ENCODE data around the gene APP.

APP gene

DNA sequence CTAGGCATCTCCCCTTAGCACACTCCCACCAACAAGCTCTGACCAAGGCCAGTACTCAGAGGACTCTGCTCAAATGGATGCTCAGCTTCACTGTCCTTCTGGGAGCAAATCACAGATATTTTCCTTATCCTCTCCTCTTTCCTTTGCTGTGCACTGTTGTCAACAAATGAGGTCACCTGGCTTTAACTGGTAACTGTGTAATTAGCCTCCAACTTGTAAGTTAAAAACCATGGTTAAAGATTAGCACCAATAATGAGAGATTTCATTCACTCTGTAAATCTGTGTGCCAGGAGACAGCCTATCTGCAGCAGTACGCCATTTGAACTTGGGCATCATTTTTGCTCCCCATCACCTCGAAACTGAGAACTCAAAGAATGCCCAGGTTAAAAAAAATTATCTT is 286.3 kb downstream of the APP start:
- Histone ChIP-seq H3K27ac (ENCODE audit: low read length) (no peak overlapping the region), H3K9me3 (replicated peaks; ENCODE audit: insufficient read depth, low read length) (no peaks in the 10 kb centered on the region), H3K36me3 (replicated peaks; ENCODE audit: insufficient read depth, low read length) (no peaks in the 10 kb centered on the region), H3K4me2 (ENCODE audit: low read depth, low read length) (no peak overlapping the region), H3F3A (ENCODE audit: insufficient read depth, low read length) (no peaks in the 10 kb centered on the region), H3K4me1 (ENCODE audit: low read length) (no peaks in the 10 kb centered on the region), H3K27me3 (replicated peaks; ENCODE audit: insufficient read depth, low read length) (no peaks in the 10 kb centered on the region), H3K79me2 (ENCODE audit: low read length) (no peaks in the 10 kb centered on the region), H3K9me2 (replicated peaks; ENCODE audit: insufficient read depth, low read length) (no peaks in the 10 kb centered on the region), H4K20me1 (ENCODE audit: insufficient read depth, low read length) (no peaks in the 10 kb centered on the region), H3K4me3 (ENCODE audit: low read length) (no peak overlapping the region), H2AFZ (ENCODE audit: low read length) (no peak overlapping the region), H3K9ac (ENCODE audit: low read length) (no peak overlapping the region)
- TF ChIP-seq, protein P1, sequence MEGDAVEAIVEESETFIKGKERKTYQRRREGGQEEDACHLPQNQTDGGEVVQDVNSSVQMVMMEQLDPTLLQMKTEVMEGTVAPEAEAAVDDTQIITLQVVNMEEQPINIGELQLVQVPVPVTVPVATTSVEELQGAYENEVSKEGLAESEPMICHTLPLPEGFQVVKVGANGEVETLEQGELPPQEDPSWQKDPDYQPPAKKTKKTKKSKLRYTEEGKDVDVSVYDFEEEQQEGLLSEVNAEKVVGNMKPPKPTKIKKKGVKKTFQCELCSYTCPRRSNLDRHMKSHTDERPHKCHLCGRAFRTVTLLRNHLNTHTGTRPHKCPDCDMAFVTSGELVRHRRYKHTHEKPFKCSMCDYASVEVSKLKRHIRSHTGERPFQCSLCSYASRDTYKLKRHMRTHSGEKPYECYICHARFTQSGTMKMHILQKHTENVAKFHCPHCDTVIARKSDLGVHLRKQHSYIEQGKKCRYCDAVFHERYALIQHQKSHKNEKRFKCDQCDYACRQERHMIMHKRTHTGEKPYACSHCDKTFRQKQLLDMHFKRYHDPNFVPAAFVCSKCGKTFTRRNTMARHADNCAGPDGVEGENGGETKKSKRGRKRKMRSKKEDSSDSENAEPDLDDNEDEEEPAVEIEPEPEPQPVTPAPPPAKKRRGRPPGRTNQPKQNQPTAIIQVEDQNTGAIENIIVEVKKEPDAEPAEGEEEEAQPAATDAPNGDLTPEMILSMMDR (IDR thresholded peaks at IDR 0.05; ENCODE audit: low read length), result no peak
- TF ChIP-seq EZH2phosphoT487 (IDR thresholded peaks at IDR 0.05; ENCODE audit: low read length) (no peak), EZH2 (optimal IDR thresholded peaks at IDR 0.05; ENCODE audit: low read depth, low read length) (no peak)
- DNase-seq, result no peak

GRCh38 chr21:25881524-25882376 is 288.8 kb downstream of the APP start:
- TF ChIP-seq, protein P1 (IDR thresholded peaks at IDR 0.05; ENCODE audit: low read length), result peak; percentile 94
- TF ChIP-seq EZH2phosphoT487 (IDR thresholded peaks at IDR 0.05; ENCODE audit: low read length) (no peak), EZH2 (optimal IDR thresholded peaks at IDR 0.05; ENCODE audit: low read depth, low read length) (no peak)
- Histone ChIP-seq H3F3A (ENCODE audit: insufficient read depth, low read length) (no peaks in the 10 kb centered on the region), H3K9me3 (replicated peaks; ENCODE audit: insufficient read depth, low read length) (no peaks in the 10 kb centered on the region), H3K4me2 (ENCODE audit: low read depth, low read length) (no peak overlapping the region), H3K27me3 (replicated peaks; ENCODE audit: insufficient read depth, low read length) (no peaks in the 10 kb centered on the region), H3K9ac (ENCODE audit: low read length) (no peak overlapping the region), H3K4me3 (ENCODE audit: low read length) (no peak overlapping the region), H3K27ac (ENCODE audit: low read length) (no peak overlapping the region), H4K20me1 (ENCODE audit: insufficient read depth, low read length) (no peaks in the 10 kb centered on the region), H3K9me2 (replicated peaks; ENCODE audit: insufficient read depth, low read length) (no peaks in the 10 kb centered on the region), H3K36me3 (replicated peaks; ENCODE audit: insufficient read depth, low read length) (no peaks in the 10 kb centered on the region), H2AFZ (ENCODE audit: low read length) (no peak overlapping the region), H3K79me2 (ENCODE audit: low read length) (no peaks in the 10 kb centered on the region), H3K4me1 (ENCODE audit: low read length) (no peaks in the 10 kb centered on the region)
- DNase-seq, result peak; percentile 56

GRCh38 chr21:25879203-25879602 is 291.4 kb downstream of the APP start:
- Histone ChIP-seq H3K4me3 (ENCODE audit: low read length) (no peak overlapping the region), H2AFZ (ENCODE audit: low read length) (no peak overlapping the region), H3K79me2 (ENCODE audit: low read length) (no peaks in the 10 kb centered on the region), H3K36me3 (replicated peaks; ENCODE audit: insufficient read depth, low read length) (no peaks in the 10 kb centered on the region), H4K20me1 (ENCODE audit: insufficient read depth, low read length) (no peaks in the 10 kb centered on the region), H3K9ac (ENCODE audit: low read length) (no peak overlapping the region), H3K4me2 (ENCODE audit: low read depth, low read length) (no peak overlapping the region), H3K27me3 (replicated peaks; ENCODE audit: insufficient read depth, low read length) (no peaks in the 10 kb centered on the region), H3F3A (ENCODE audit: insufficient read depth, low read length) (no peaks in the 10 kb centered on the region), H3K4me1 (ENCODE audit: low read length) (no peaks in the 10 kb centered on the region), H3K27ac (ENCODE audit: low read length) (no peak overlapping the region), H3K9me3 (replicated peaks; ENCODE audit: insufficient read depth, low read length) (no peaks in the 10 kb centered on the region), H3K9me2 (replicated peaks; ENCODE audit: insufficient read depth, low read length) (no peaks in the 10 kb centered on the region)
- no peak for DNase-seq
- TF ChIP-seq, protein P1 (IDR thresholded peaks at IDR 0.05; ENCODE audit: low read length), result no peak
- TF ChIP-seq EZH2 (optimal IDR thresholded peaks at IDR 0.05; ENCODE audit: low read depth, low read length), result no peak
- TF ChIP-seq EZH2phosphoT487 (IDR thresholded peaks at IDR 0.05; ENCODE audit: low read length), result no peak
